Body of pancreas (tissue), 4 donors: ENCODE data around the gene ZNF70. TPM values are rescaled to one million over a fixed set of nuclear protein-coding genes. Genes with fewer than 3 reads are reported as not detected.

Experiments used
- ATAC-seq: fragments of 150-250 bp; one replicate; pipeline ENCODE4 v1.9.1; 2016
- DNase-seq, 4 donors: peaks; one replicate each; pipeline ENCODE4 v3.0.0-alpha.2; 2019
- H3K27ac ChIP-seq, 4 donors: fragments of 200-600 bp; sonication (generic); 1 replicate in 3 of 4; 2 replicates in 1 of 4; pipeline versions ENCODE4 v1.5.1 to v1.6.1; 2016 to 2019; ENCODE audit warnings: mild to moderate bottlenecking in 1 of 4, mixed read lengths in 1 of 4, moderate library complexity in 1 of 4
- H3K27me3 ChIP-seq, 2 donors: fragments of 200-600 bp; sonication (generic); one replicate each; pipeline ENCODE4 v1.6.0; 2016; ENCODE audit warnings: mild to moderate bottlenecking in 1 of 2
- H3K36me3 ChIP-seq, 2 donors: fragments of 200-600 bp; sonication (generic); replicated peaks in 1 of 2; 2 replicates each; pipeline ENCODE4 v1.5.1; 2016; ENCODE audit warnings: low read depth in 2 of 2; ENCODE audit not compliant: insufficient read depth in 1 of 2
- H3K4me1 ChIP-seq: fragments of 200-600 bp; sonication (generic); one replicate; pipeline ENCODE4 v1.6.0; 2016
- H3K4me3 ChIP-seq, 2 donors: fragments of 200-600 bp; sonication (generic); 1 replicate in 1 of 2; 2 replicates in 1 of 2; pipeline ENCODE4 v1.5.1; 2016 to 2019
- H3K9me3 ChIP-seq, 3 donors: fragments of 200-600 bp; sonication (generic); 1 replicate in 2 of 3; 2 replicates in 1 of 3; pipeline ENCODE4 v1.5.1; 2016
- POLR2A ChIP-seq, 3 donors: fragments of 450-650 bp; IDR thresholded peaks; one replicate each; pipeline ENCODE4 v1.6.1; 2016; ENCODE audit warnings: antibody characterized with exemption in 3 of 3, mild to moderate bottlenecking in 2 of 3
- WGBS, 2 donors: methylation state at CpG; one replicate each; pipeline ENCODE4 v1.1.5; 2017; 5-methylcytosine and 5-hydroxymethylcytosine counted together
- intact Hi-C: fragments of 100-400 bp; cut with DNase I; formaldehyde crosslinking; loops from one replicate; pipeline ENCODE4 v1.15.1; 2023
- total RNA-seq, 2 donors: library from RNA; depleted of rRNA; stranded (reverse); fragments of >200 nt; gene quantifications; one replicate each; pipeline ENCODE4 v1.1.0, GENCODE V29; 2016
- TF ChIP-seq, protein P1 (sequence below), 7 experiments: fragments of 450-650 bp in 4 of 7; fragments of 200-600 bp in 3 of 7; sonication (generic) in 3 of 7; IDR thresholded peaks; one replicate each; pipeline ENCODE4 v1.5.1; 2016 to 2019; ENCODE audit warnings: antibody characterized with exemption in 7 of 7

Gene ZNF70
- total RNA-seq, 2 donors from 2014 or later, result 4.2 to 9.9 TPM

DNA sequence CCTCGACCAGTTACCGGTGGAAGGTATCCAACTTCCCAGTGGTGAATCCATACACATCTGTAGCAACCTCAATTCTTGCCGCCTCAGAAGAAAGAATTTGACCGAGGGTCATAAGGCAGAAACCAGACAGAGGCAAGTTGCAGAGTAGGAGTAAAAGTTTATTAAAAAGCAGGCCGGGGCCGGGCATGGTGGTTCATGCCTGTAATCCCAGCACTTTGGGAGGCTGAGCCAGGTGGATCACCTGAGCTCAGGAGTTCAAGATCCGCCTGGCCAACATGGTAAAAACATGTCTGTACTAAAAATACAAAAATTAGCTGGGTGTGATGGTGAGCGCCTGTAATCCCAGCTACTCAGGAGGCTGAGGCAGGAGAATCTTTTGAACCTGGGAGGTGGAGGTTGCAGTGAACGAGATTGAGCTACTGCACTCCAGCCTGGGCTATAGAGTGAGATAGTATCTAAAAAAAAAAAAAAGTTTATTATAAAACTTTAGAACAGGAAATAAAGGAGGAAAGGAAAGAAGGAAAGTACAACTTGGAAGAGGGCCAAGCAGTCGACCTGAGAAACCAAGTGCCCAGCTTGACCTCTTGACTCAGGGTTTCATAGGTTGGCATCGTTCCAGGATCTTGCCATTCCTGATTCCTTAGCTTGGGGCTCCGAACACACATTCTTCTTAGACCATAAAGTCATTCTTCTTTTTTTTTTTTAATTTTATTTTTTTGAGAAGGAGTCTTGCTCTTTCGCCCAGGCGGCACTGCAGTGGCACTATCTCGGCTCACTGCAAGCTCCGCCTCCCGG, 32.3 kb downstream of the ZNF70 start:
- Histone ChIP-seq H3K4me1 (peaks cover 19% of the 10 kb centered on the region), H3K36me3 (no peaks in the 10 kb centered on the region), H3K9me3 (no peaks in the 10 kb centered on the region), H3K27me3 (no peaks in the 10 kb centered on the region), H3K4me3 (no peak overlapping the region), H3K27ac (no peak overlapping the region)
- TF ChIP-seq, protein P1, sequence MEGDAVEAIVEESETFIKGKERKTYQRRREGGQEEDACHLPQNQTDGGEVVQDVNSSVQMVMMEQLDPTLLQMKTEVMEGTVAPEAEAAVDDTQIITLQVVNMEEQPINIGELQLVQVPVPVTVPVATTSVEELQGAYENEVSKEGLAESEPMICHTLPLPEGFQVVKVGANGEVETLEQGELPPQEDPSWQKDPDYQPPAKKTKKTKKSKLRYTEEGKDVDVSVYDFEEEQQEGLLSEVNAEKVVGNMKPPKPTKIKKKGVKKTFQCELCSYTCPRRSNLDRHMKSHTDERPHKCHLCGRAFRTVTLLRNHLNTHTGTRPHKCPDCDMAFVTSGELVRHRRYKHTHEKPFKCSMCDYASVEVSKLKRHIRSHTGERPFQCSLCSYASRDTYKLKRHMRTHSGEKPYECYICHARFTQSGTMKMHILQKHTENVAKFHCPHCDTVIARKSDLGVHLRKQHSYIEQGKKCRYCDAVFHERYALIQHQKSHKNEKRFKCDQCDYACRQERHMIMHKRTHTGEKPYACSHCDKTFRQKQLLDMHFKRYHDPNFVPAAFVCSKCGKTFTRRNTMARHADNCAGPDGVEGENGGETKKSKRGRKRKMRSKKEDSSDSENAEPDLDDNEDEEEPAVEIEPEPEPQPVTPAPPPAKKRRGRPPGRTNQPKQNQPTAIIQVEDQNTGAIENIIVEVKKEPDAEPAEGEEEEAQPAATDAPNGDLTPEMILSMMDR (IDR thresholded peaks at IDR 0.05), result no peak
- no peak for TF ChIP-seq POLR2A (IDR thresholded peaks at IDR 0.05)
- ATAC-seq, result no peak
- no peak for DNase-seq
- 85 to 86% methylated on average over 17 of the region's 17 CpGs for WGBS, 2 donors
- intact Hi-C loops, result no loop called here

DNA sequence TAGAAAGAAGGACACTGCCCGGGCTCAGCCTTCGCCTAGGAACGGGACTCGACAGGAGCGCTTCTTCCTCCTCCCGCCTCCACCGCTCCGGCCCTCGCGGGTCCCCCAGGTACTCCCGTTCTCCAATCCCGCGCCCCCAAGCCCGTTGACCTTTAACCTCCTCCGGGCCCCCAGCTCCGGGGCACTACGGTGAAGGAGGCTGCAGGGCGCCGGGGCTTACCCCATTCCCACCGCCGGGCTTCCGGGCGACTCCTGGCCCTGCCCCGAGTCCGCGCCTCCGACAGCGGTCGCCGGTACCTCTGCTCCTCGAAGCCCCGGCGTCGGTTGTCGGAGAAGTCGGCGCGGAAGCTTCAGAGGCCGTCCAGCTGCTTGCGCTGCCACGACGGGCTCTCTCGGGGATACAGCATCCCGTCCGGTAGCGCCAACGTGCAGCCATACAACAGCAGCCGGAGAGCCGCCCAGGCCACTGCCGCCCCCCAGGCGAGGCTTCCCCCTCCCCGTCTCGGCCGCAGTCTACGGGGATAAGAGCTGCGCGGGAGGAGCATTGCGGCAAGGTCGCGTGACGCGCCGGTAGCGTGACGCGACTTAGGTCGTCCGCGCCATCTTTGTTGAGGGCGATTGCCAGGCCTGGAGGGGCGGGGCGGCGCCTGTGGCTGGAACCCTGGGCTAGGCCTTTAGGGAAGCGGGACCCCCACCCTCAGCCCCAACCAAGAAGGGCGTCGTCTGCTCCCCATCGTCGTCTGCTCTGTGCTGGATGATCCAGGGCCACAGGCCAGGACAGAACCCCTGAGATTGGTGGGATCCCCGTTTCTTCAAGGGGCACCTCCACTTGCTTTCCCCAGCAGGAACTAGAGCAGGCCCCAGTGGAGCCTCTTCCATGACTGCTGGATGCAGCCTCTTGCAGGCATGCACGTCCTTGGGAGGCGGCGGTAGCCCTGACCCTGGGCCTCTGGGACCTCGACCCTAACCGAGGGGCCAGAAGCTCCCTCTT, 33.8 kb downstream of the ZNF70 start:
- intact Hi-C loops, result no loop called here
- H3K4me1 ChIP-seq, result peaks cover 19% of the 10 kb centered on the region
- ATAC-seq (peak; percentile 91), DNase-seq (peak; percentile 82 to 87 (median 84))
- H3K27me3 ChIP-seq, result no peaks in the 10 kb centered on the region
- peak overlapping the region; percentile 68 to 82 (median 76) for H3K27ac ChIP-seq
- H3K4me3 ChIP-seq, result peak overlapping the region; percentile 59 to 82
- H3K36me3 ChIP-seq, result peaks cover 0 to under 1% of the 10 kb centered on the region in 2 donors
- no peaks in the 10 kb centered on the region for H3K9me3 ChIP-seq
- peak; percentile 81 to 89 (median 85) for TF ChIP-seq POLR2A (IDR thresholded peaks at IDR 0.05)
- TF ChIP-seq, protein P1 (IDR thresholded peaks at IDR 0.05), result no peak
- 0 to 5% methylated on average over 22 to 84 of the region's 84 CpGs for WGBS, 2 donors

DNA sequence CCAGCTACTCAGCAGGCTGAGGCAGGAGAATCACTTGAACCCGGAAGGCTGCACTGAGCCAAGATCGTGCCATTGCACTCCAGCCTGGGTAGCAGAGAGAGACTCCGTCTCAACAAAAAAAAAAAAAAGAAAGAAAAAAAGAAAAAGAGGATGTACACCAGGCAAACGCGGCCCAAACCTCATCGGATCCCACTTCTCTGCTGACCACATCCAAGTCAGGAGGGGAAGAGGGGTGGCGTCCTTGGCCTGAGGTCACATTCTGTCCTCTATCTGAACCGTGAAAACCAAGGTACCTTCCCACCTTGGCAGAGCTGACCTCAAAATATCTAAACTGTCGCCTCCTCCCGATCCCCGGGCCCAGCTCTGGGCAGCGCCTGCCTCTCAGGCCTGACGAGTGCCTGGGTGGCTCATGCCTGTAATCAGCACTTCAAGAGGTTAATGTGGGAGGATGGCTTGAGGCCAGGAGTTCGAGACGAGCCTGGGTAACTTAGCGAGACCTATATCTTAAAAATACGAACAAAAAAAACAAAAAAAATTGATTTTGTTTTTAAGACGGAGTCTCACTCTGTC, 35.0 kb downstream of the ZNF70 start:
- WGBS, 2 donors, result 54 to 70% methylated on average over 18 of the region's 18 CpGs
- H3K27ac ChIP-seq, result peak overlapping the region in 1 of 4 donors; percentile 82

More for the DNA sequence above, 35.0 kb downstream of the ZNF70 start:
- intact Hi-C loops, result no loop called here
- TF ChIP-seq, protein P1 (IDR thresholded peaks at IDR 0.05), result no peak
- TF ChIP-seq POLR2A (IDR thresholded peaks at IDR 0.05), result no peak
- peak in 1 of 4 donors; percentile 12 for DNase-seq
- H3K27me3 ChIP-seq, result no peaks in the 10 kb centered on the region
- no peak overlapping the region for H3K4me3 ChIP-seq
- peaks cover 19% of the 10 kb centered on the region for H3K4me1 ChIP-seq
- ATAC-seq, result no peak
- H3K9me3 ChIP-seq, result no peaks in the 10 kb centered on the region
- H3K36me3 ChIP-seq, result peaks cover 0 to 3% of the 10 kb centered on the region in 2 donors
